Activated CD4-positive, alpha-beta memory T cell treated with anti-CD3 and anti-CD28 coated beads for 36 hours (primary cell): ENCODE data around the gene ARMCX5. TPM values are rescaled to one million over a fixed set of nuclear protein-coding genes. Genes with fewer than 3 reads are reported as not detected.

Source experiments
- CTCF ChIA-PET: fragments of 350-600 bp; sonication (Branson Sonifier 250); formaldehyde crosslinking; loops from one replicate; lab custom pipeline; 2021; ENCODE audit warnings: antibody characterized with exemption, inconsistent platforms; lab: Charles Lee
- POLR2A ChIA-PET: fragments of 350-600 bp; sonication (Branson Sonifier 250); formaldehyde crosslinking; loops from one replicate; lab custom pipeline; 2021; ENCODE audit warnings: antibody characterized with exemption; lab: Charles Lee
- DNase-seq: peaks from one replicate; pipeline ENCODE4 v3.0.0-alpha.2; 2020
- H3K27ac Mint-ChIP-seq: one replicate; pipeline ENCODE4 v1.8.0; 2021; ENCODE audit warnings: mixed read lengths
- H3K27me3 Mint-ChIP-seq: one replicate; pipeline ENCODE4 v1.8.0; 2021; ENCODE audit warnings: mixed read lengths
- H3K36me3 Mint-ChIP-seq: one replicate; pipeline ENCODE4 v1.8.0; 2021; ENCODE audit warnings: mixed read lengths
- H3K4me1 Mint-ChIP-seq: one replicate; pipeline ENCODE4 v1.8.0; 2021; ENCODE audit warnings: low read depth, mixed read lengths
- H3K4me3 Mint-ChIP-seq: one replicate; pipeline ENCODE4 v1.8.0; 2021; ENCODE audit warnings: mild to moderate bottlenecking, mixed read lengths
- H3K9me3 Mint-ChIP-seq: one replicate; pipeline ENCODE4 v1.8.0; 2021; ENCODE audit warnings: mixed read lengths
- intact Hi-C: fragments of 100-400 bp; cut with micrococcal nuclease; formaldehyde crosslinking; loops from one replicate; pipeline ENCODE4 v1.15.1; 2023
- total RNA-seq, 2 experiments: library from RNA; stranded (reverse); gene quantifications; one replicate each; pipeline ENCODE4 v1.2.3, GENCODE V29; 2021

ARMCX5 gene
- total RNA-seq, 2 experiments from 2014 or later: 7.5 to 10.0 TPM

- Mint-ChIP-seq H3K4me1 (no peaks in the 10 kb centered on the region), H3K9me3 (peaks cover 7% of the 10 kb centered on the region), H3K4me3 (no peak overlapping the region), H3K36me3 (peaks cover 14% of the 10 kb centered on the region), H3K27me3 (no peaks in the 10 kb centered on the region), H3K27ac (no peak overlapping the region)
- intact Hi-C loops: no loop called here
- ChIA-PET POLR2A (no interaction called here), CTCF (no interaction called here)
- DNase-seq: no peak
Measured at GRCh38 chrX:102637561-102637960, 38.2 kb downstream of the ARMCX5 start.

GRCh38 chrX:102650903-102651241 is 51.6 kb downstream of the ARMCX5 start:
- H3K4me3 Mint-ChIP-seq: peak overlapping the region; percentile 90
- H3K27me3 Mint-ChIP-seq: no peaks in the 10 kb centered on the region
- no peaks in the 10 kb centered on the region for H3K9me3 Mint-ChIP-seq
- intact Hi-C loops: loop anchor here (5.0 to 10.0 kb wide), 5 partner anchors 61 to 1246 kb away; partner anchors contain the start of genes GLA, GPRASP2, HNRNPH2 and MORF4L2
- ChIA-PET CTCF (no interaction called here), POLR2A (no interaction called here)
- no peak overlapping the region for H3K27ac Mint-ChIP-seq
- no peak for DNase-seq
- peaks cover 14% of the 10 kb centered on the region for H3K4me1 Mint-ChIP-seq
- peaks cover 3% of the 10 kb centered on the region for H3K36me3 Mint-ChIP-seq

- ChIA-PET CTCF (no interaction called here), POLR2A (no interaction called here)
- Mint-ChIP-seq H3K36me3 (peaks cover 3% of the 10 kb centered on the region), H3K27me3 (no peaks in the 10 kb centered on the region), H3K27ac (peak within 1 kb of the TSS; percentile 82), H3K4me3 (peak within 1 kb of the TSS; percentile 90), H3K9me3 (no peaks in the 10 kb centered on the region), H3K4me1 (peaks cover 16% of the 10 kb centered on the region)
- DNase-seq: peak; percentile 55
- intact Hi-C loops: loop anchor here (5.0 to 10.0 kb wide), 5 partner anchors 61 to 1247 kb away; partner anchors contain the start of genes GLA, GPRASP2, HNRNPH2 and MORF4L2
Measured at GRCh38 chrX:102651242-102652011, 52.1 kb downstream of the ARMCX5 start, which contains the start of gene GPRASP1. GPRASP1 (plus strand) TSS chrX:102651483; CDS start chrX:102653914, 2,431 bp downstream.

GRCh38 chrX:102652031-102652688 is 52.8 kb downstream of the ARMCX5 start:
- Mint-ChIP-seq H3K27me3 (no peaks in the 10 kb centered on the region), H3K4me3 (peak overlapping the region; percentile 90), H3K36me3 (no peaks in the 10 kb centered on the region), H3K4me1 (peaks cover 16% of the 10 kb centered on the region), H3K9me3 (no peaks in the 10 kb centered on the region), H3K27ac (peak overlapping the region; percentile 75)
- peak; percentile 69 for DNase-seq
- intact Hi-C loops: loop anchor here (5.0 to 10.0 kb wide), 5 partner anchors 60 to 1247 kb away; partner anchors contain the start of genes GLA, GPRASP2, HNRNPH2 and MORF4L2
- CTCF ChIA-PET: no interaction called here
- POLR2A ChIA-PET: no interaction called here

Other genes with a start within 250 kb of the ARMCX5 start
- gene NXF2B, start 159.5 kb upstream of the ARMCX5 start, total RNA-seq: not detected
- not detected for gene TCP11X2, start 127.7 kb upstream of the ARMCX5 start, total RNA-seq
- under 1 TPM; 0.45 to 0.70 TPM for gene TMSB15A, start 82.8 kb upstream of the ARMCX5 start, total RNA-seq
- gene GPRASP1, start 52.0 kb downstream of the ARMCX5 start, total RNA-seq: 1 to 10 TPM; 4.0 to 4.1 TPM
- gene GPRASP2, start 112.9 kb downstream of the ARMCX5 start, total RNA-seq: 1 to 10 TPM; 1.2 to 1.7 TPM
- 1 to 10 TPM; 1.1 to 1.3 TPM for gene GPRASP3, start 121.2 kb downstream of the ARMCX5 start, total RNA-seq